OCI-LY7 (cell line): ENCODE measurements around the gene SYT2. TPM values are rescaled to one million over a fixed set of nuclear protein-coding genes. Genes with fewer than 3 reads are reported as not detected.
"Not testable (repeated sequence)": the region's sequence is repeated elsewhere in the genome, so short reads cannot be mapped to it uniquely, and the experiment has no call there.

Experiments used
- BruUV-seq: library from RNA; stranded (reverse); fragments of 400-500 nt; replicated peaks from 2 replicates; lab custom pipeline; 2021; lab: Mats Ljungman, UMichigan
- CTCF ChIA-PET: fragments of 300-600 bp; sonication (Branson Sonifier 250); formaldehyde crosslinking; loops from one replicate; lab custom pipeline; 2022; ENCODE audit warnings: antibody characterized with exemption; ENCODE audit not compliant: unreplicated experiment; lab: Charles Lee
- POLR2A ChIA-PET: fragments of 300-600 bp; sonication (Branson Sonifier 250); formaldehyde crosslinking; loops from one replicate; lab custom pipeline; 2022; ENCODE audit warnings: antibody characterized with exemption; lab: Charles Lee
- DNase-seq: peaks from one replicate; pipeline ENCODE4 v3.0.0-alpha.2; 2015; ENCODE audit warnings: low spot score
- H2AFZ ChIP-seq: fragments of 200-600 bp; sonication (generic), shearing (Covaris generic); 2 replicates; pipeline ENCODE4 v1.6.1; 2014; ENCODE audit warnings: mild to moderate bottlenecking, antibody characterized with exemption, low read length, moderate library complexity
- H3K27ac ChIP-seq: fragments of 200-600 bp; sonication (generic); 2 replicates; pipeline ENCODE4 v1.5.1; 2014; ENCODE audit warnings: mixed run types, low read depth, mild to moderate bottlenecking, moderate library complexity, low read length, inconsistent platforms; ENCODE audit not compliant: poor library complexity, severe bottlenecking
- H3K36me3 ChIP-seq: fragments of 200-600 bp; sonication (generic); 2 replicates; pipeline ENCODE4 v1.6.1; 2014; ENCODE audit warnings: mild to moderate bottlenecking, antibody characterized with exemption, low read length, moderate library complexity, mixed read lengths; ENCODE audit not compliant: insufficient read depth
- H3K4me1 ChIP-seq: fragments of 200-600 bp; sonication (generic); 2 replicates; pipeline ENCODE4 v1.5.1; 2014; ENCODE audit warnings: mild to moderate bottlenecking, low read length; ENCODE audit not compliant: insufficient read depth, poor library complexity, severe bottlenecking
- H3K4me2 ChIP-seq: fragments of 200-600 bp; sonication (generic); 2 replicates; pipeline ENCODE4 v1.6.1; 2014; ENCODE audit warnings: mild to moderate bottlenecking, low read length
- H3K4me3 ChIP-seq: fragments of 200-600 bp; sonication (generic); 2 replicates; pipeline ENCODE4 v1.5.1; 2014; ENCODE audit warnings: mild to moderate bottlenecking, low read depth, low read length; ENCODE audit not compliant: poor library complexity, severe bottlenecking
- H3K79me2 ChIP-seq: fragments of 200-600 bp; sonication (generic); 2 replicates; pipeline ENCODE4 v1.6.1; 2016; ENCODE audit warnings: low read depth, mild to moderate bottlenecking, low read length, moderate library complexity, mixed read lengths; ENCODE audit not compliant: insufficient read depth
- H3K9me2 ChIP-seq: fragments of 200-600 bp; sonication (generic); 2 replicates; pipeline ENCODE4 v1.6.1; 2016; ENCODE audit warnings: mild to moderate bottlenecking, low read length, mixed read lengths; ENCODE audit not compliant: insufficient read depth
- H3K9me3 ChIP-seq: fragments of 200-600 bp; sonication (generic); 2 replicates; pipeline ENCODE4 v1.6.1; 2014; ENCODE audit warnings: mild to moderate bottlenecking, mixed run types, low read length, mixed read lengths
- H4K20me1 ChIP-seq: fragments of 200-600 bp; sonication (generic); 2 replicates; pipeline ENCODE4 v1.6.1; 2014; ENCODE audit warnings: mild to moderate bottlenecking, antibody characterized with exemption, low read length, moderate library complexity, mixed read lengths; ENCODE audit not compliant: insufficient read depth
- CTCF ChIP-seq: fragments of 200-600 bp; sonication (generic); conservative IDR thresholded peaks from 2 replicates; pipeline ENCODE4 v1.5.1; 2014; ENCODE audit warnings: mild to moderate bottlenecking, antibody characterized with exemption, low read length, moderate library complexity, mixed read lengths
- EZH2phosphoT487 ChIP-seq: fragments of 200-600 bp; sonication (generic); IDR thresholded peaks from 2 replicates; pipeline ENCODE4 v1.6.1; 2018; ENCODE audit warnings: low read depth, borderline replicate concordance, mild to moderate bottlenecking, mixed run types, antibody characterized with exemption, low read length, moderate library complexity, mixed read lengths
- intact Hi-C: fragments of 100-400 bp; cut with micrococcal nuclease; formaldehyde crosslinking; loops from one replicate; pipeline ENCODE4 v1.10.0; 2022; ENCODE audit not compliant: unreplicated experiment
- total RNA-seq, 2 experiments: library from RNA; depleted of rRNA in 1 of 2; stranded (reverse); fragments of >200 nt in 1 of 2; shearing (Covaris generic) in 1 of 2; gene quantifications; 2 replicates each; pipeline ENCODE4 v1.2.3, GENCODE V29; 2014 to 2022

SYT2 gene
- total RNA-seq, 2 experiments from 2014 or later, result not detected

DNA sequence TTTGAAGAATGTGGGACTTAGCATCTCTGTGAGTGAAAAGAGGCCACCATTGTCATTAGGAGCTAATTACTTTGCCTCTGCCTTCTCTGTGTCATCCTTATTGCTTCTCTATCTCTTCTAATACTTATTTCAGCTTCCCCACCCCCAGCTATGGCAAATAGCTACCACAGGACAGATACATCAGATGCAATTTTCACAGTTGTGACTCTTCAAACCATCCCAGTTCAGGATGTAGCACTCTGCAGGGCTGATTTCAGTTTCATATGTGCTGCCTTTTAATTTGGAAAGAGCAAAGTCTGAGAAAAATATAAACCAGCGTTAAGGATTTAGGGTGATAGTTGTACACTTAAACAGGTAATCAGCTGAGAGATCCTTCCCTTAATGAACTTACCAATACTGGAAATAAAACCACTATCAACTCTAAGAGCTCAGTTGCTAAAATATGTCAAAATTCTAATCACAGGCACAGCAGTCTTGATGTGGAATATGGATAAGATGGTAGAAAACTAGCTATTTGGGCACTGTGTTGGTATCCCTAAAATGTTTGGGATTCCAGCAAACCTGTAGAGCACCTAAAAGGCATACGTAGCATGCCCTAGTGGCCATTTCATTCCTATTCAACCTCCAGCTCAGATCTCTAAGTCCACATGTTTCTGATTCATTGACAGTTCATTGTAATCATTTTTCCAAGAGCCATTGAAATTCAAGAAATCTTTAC lies 148.4 kb downstream of the SYT2 start:
- H3K4me2 ChIP-seq, result no peak overlapping the region
- H4K20me1 ChIP-seq, result no peaks in the 10 kb centered on the region
- no peaks in the 10 kb centered on the region for H3K9me3 ChIP-seq
- ChIA-PET CTCF (interaction anchor here (0.9 kb wide), 1 partner anchor 13 kb away, joined by 3 read pairs; no protein-coding TSS in a partner anchor), POLR2A (interaction anchor here (0.6 to 0.7 kb wide), 2 partner anchors 13 to 79 kb away, joined by 3 to 6 read pairs; no protein-coding TSS in a partner anchor)
- no peaks in the 10 kb centered on the region for H3K9me2 ChIP-seq
- no peaks in the 10 kb centered on the region for H3K36me3 ChIP-seq
- intact Hi-C loops, result no loop called here
- no peak overlapping the region for H3K27ac ChIP-seq
- no peak for TF ChIP-seq EZH2phosphoT487
- no peak; the same call in 1 of the 2 replicates for TF ChIP-seq CTCF
- no peaks in the 10 kb centered on the region for H3K79me2 ChIP-seq
- peaks cover 15% of the 10 kb centered on the region for H3K4me1 ChIP-seq
- H3K4me3 ChIP-seq, result no peak overlapping the region
- BruUV-seq, result no TSS peak
- DNase-seq, result no peak
- no peak overlapping the region for H2AFZ ChIP-seq

GRCh38 chr1:202561240-202561639 lies 149.0 kb downstream of the SYT2 start:
- Histone ChIP-seq H3K9me2 (no peaks in the 10 kb centered on the region), H3K4me2 (no peak overlapping the region), H3K9me3 (no peaks in the 10 kb centered on the region), H3K27ac (no peak overlapping the region), H2AFZ (no peak overlapping the region), H3K4me3 (no peak overlapping the region), H4K20me1 (no peaks in the 10 kb centered on the region), H3K4me1 (peaks cover 10% of the 10 kb centered on the region), H3K79me2 (no peaks in the 10 kb centered on the region), H3K36me3 (no peaks in the 10 kb centered on the region)
- no peak for TF ChIP-seq CTCF
- no peak for TF ChIP-seq EZH2phosphoT487
- POLR2A ChIA-PET, result interaction anchor here (0.7 kb wide), 1 partner anchor 1608 kb away, joined by 3 read pairs; no protein-coding TSS in a partner anchor
- BruUV-seq, result no TSS peak
- CTCF ChIA-PET, result no interaction called here
- no peak for DNase-seq
- intact Hi-C loops, result no loop called here

- H4K20me1 ChIP-seq, H3K27ac ChIP-seq, H3K36me3 ChIP-seq, H3K9me3 ChIP-seq, H2AFZ ChIP-seq, H3K4me2 ChIP-seq, intact Hi-C loops, DNase-seq, CTCF ChIA-PET, H3K79me2 ChIP-seq, H3K9me2 ChIP-seq, POLR2A ChIA-PET, H3K4me3 ChIP-seq, BruUV-seq: not testable (repeated sequence)
- H3K4me1 ChIP-seq, result peaks cover 12% of the 10 kb centered on the region
Observed at GRCh38 chr1:202557662-202558061, 152.6 kb downstream of the SYT2 start.

GRCh38 chr1:202556037-202556436 lies 154.2 kb downstream of the SYT2 start:
- DNase-seq, BruUV-seq, H3K79me2 ChIP-seq, H3K36me3 ChIP-seq, H3K9me2 ChIP-seq, CTCF ChIA-PET, H2AFZ ChIP-seq, H3K9me3 ChIP-seq, H4K20me1 ChIP-seq, H3K27ac ChIP-seq, intact Hi-C loops, H3K4me3 ChIP-seq, H3K4me2 ChIP-seq: not testable (repeated sequence)
- peaks cover 12% of the 10 kb centered on the region for H3K4me1 ChIP-seq
- POLR2A ChIA-PET, result interaction anchor here (0.6 to 0.7 kb wide), 2 partner anchors 399 to 652 kb away, joined by 3 to 4 read pairs; no protein-coding TSS in a partner anchor

DNA sequence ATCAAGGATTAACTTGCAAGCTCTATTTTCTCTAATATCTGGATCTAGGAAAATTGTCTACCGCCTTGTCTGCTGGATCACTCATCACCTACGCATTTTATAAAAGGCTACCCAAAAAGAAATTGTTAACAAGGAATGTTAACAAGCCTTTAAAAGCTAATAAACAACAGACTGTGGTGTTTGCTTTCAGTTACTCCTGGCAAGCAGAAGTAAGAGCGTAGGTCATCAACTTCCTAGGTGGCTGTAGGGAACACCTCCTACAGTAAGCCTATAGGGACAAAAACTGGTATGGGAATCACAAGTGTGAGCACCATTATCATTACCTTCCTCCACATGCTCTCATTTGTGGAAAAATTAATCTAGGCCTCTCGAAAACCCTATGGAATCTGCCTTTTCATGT lies 155.6 kb downstream of the SYT2 start:
- intact Hi-C loops, result not testable (repeated sequence)

More for the DNA sequence above, 155.6 kb downstream of the SYT2 start:
- H3K79me2 ChIP-seq, H2AFZ ChIP-seq, BruUV-seq, H3K36me3 ChIP-seq, H3K4me2 ChIP-seq, CTCF ChIA-PET, H3K9me2 ChIP-seq, H3K4me3 ChIP-seq, DNase-seq, H3K9me3 ChIP-seq, H3K27ac ChIP-seq, H4K20me1 ChIP-seq: not testable (repeated sequence)
- H3K4me1 ChIP-seq, result peaks cover 12% of the 10 kb centered on the region
- POLR2A ChIA-PET, result interaction anchor here (0.9 kb wide), 1 partner anchor 13 kb away, joined by 3 read pairs; no protein-coding TSS in a partner anchor
